Activated naive CD8-positive, alpha-beta T cell treated with anti-CD3 and anti-CD28 coated beads for 36 hours (primary cell): ENCODE results near the gene PCSK5. TPM values are rescaled to one million over a fixed set of nuclear protein-coding genes. Genes with fewer than 3 reads are reported as not detected.

ENCODE experiments used
- DNase-seq: peaks from one replicate; pipeline ENCODE4 v3.0.0; 2021
- H3K27ac Mint-ChIP-seq: one replicate; pipeline ENCODE4 v1.8.0; 2022; ENCODE audit warnings: mild to moderate bottlenecking, moderate library complexity, mixed read lengths
- H3K27me3 Mint-ChIP-seq: one replicate; pipeline ENCODE4 v1.8.0; 2022; ENCODE audit warnings: mild to moderate bottlenecking, mixed read lengths
- H3K36me3 Mint-ChIP-seq: one replicate; pipeline ENCODE4 v1.8.0; 2021; ENCODE audit warnings: mild to moderate bottlenecking, mixed read lengths
- H3K4me1 Mint-ChIP-seq: one replicate; pipeline ENCODE4 v1.8.0; 2021; ENCODE audit warnings: mixed read lengths
- H3K4me3 Mint-ChIP-seq: one replicate; pipeline ENCODE4 v1.8.0; 2022; ENCODE audit warnings: mild to moderate bottlenecking, moderate library complexity, mixed read lengths
- H3K9me3 Mint-ChIP-seq: one replicate; pipeline ENCODE4 v1.8.0; 2022; ENCODE audit warnings: mixed read lengths
- total RNA-seq, 2 experiments: library from RNA; stranded (reverse); gene quantifications; one replicate each; pipeline ENCODE4 v1.2.3, GENCODE V29; 2021

The PCSK5 gene
- total RNA-seq, 2 experiments from 2014 or later, result 5.3 to 5.5 TPM

- Mint-ChIP-seq H3K36me3 (no peaks in the 10 kb centered on the region), H3K9me3 (no peaks in the 10 kb centered on the region), H3K27me3 (no peaks in the 10 kb centered on the region)
Observed at GRCh38 chr9:76266649-76267283, 376.3 kb downstream of the PCSK5 start.

GRCh38 chr9:76267284-76267652, 376.8 kb downstream of the PCSK5 start:
- no peaks in the 10 kb centered on the region for H3K4me1 Mint-ChIP-seq
- H3K4me3 Mint-ChIP-seq, result no peak overlapping the region
- H3K36me3 Mint-ChIP-seq, result no peaks in the 10 kb centered on the region
- no peak for DNase-seq
- no peak overlapping the region for H3K27ac Mint-ChIP-seq
- H3K27me3 Mint-ChIP-seq, result no peaks in the 10 kb centered on the region
- H3K9me3 Mint-ChIP-seq, result no peaks in the 10 kb centered on the region

More at GRCh38 chr9:76266649-76267283, 376.3 kb downstream of the PCSK5 start:
- H3K4me3 Mint-ChIP-seq, result no peak overlapping the region
- no peak overlapping the region for H3K27ac Mint-ChIP-seq
- DNase-seq, result no peak
- H3K4me1 Mint-ChIP-seq, result no peaks in the 10 kb centered on the region

- peaks cover 3% of the 10 kb centered on the region for H3K27me3 Mint-ChIP-seq
- no peaks in the 10 kb centered on the region for H3K36me3 Mint-ChIP-seq
- no peak overlapping the region for H3K4me3 Mint-ChIP-seq
- no peaks in the 10 kb centered on the region for H3K4me1 Mint-ChIP-seq
- no peak overlapping the region for H3K27ac Mint-ChIP-seq
- H3K9me3 Mint-ChIP-seq, result no peaks in the 10 kb centered on the region
- DNase-seq, result no peak
Observed at GRCh38 chr9:76269789-76270188, 379.3 kb downstream of the PCSK5 start.

GRCh38 chr9:76271755-76272154, 381.3 kb downstream of the PCSK5 start:
- H3K36me3 Mint-ChIP-seq, result no peaks in the 10 kb centered on the region
- peaks cover 3% of the 10 kb centered on the region for H3K27me3 Mint-ChIP-seq
- DNase-seq, result no peak
- H3K4me3 Mint-ChIP-seq, result no peak overlapping the region
- H3K27ac Mint-ChIP-seq, result no peak overlapping the region
- no peaks in the 10 kb centered on the region for H3K9me3 Mint-ChIP-seq
- H3K4me1 Mint-ChIP-seq, result no peaks in the 10 kb centered on the region

- Mint-ChIP-seq H3K36me3 (no peaks in the 10 kb centered on the region), H3K4me3 (no peak overlapping the region), H3K27ac (no peak overlapping the region), H3K27me3 (no peaks in the 10 kb centered on the region), H3K9me3 (no peaks in the 10 kb centered on the region), H3K4me1 (peaks cover 3% of the 10 kb centered on the region)
- no peak for DNase-seq
Observed at GRCh38 chr9:76289042-76289441, 398.6 kb downstream of the PCSK5 start.

- Mint-ChIP-seq H3K4me1 (peaks cover 3% of the 10 kb centered on the region), H3K27me3 (no peaks in the 10 kb centered on the region), H3K36me3 (no peaks in the 10 kb centered on the region), H3K4me3 (no peak overlapping the region), H3K9me3 (no peaks in the 10 kb centered on the region), H3K27ac (no peak overlapping the region)
- DNase-seq, result no peak
Observed at GRCh38 chr9:76289703-76290102, 399.2 kb downstream of the PCSK5 start.

GRCh38 chr9:76290555-76290954, 400.1 kb downstream of the PCSK5 start:
- Mint-ChIP-seq H3K27me3 (no peaks in the 10 kb centered on the region), H3K36me3 (no peaks in the 10 kb centered on the region), H3K9me3 (no peaks in the 10 kb centered on the region), H3K27ac (no peak overlapping the region), H3K4me1 (peaks cover 3% of the 10 kb centered on the region), H3K4me3 (no peak overlapping the region)
- no peak for DNase-seq

- H3K27me3 Mint-ChIP-seq, result no peaks in the 10 kb centered on the region
- no peaks in the 10 kb centered on the region for H3K9me3 Mint-ChIP-seq
- DNase-seq, result no peak
- no peak overlapping the region for H3K4me3 Mint-ChIP-seq
- H3K36me3 Mint-ChIP-seq, result no peaks in the 10 kb centered on the region
- no peak overlapping the region for H3K27ac Mint-ChIP-seq
- peaks cover 3% of the 10 kb centered on the region for H3K4me1 Mint-ChIP-seq
Observed at GRCh38 chr9:76292246-76292645, 401.8 kb downstream of the PCSK5 start.

- DNase-seq, result no peak
- H3K36me3 Mint-ChIP-seq, result no peaks in the 10 kb centered on the region
- H3K9me3 Mint-ChIP-seq, result no peaks in the 10 kb centered on the region
- no peak overlapping the region for H3K4me3 Mint-ChIP-seq
- no peak overlapping the region for H3K27ac Mint-ChIP-seq
- peaks cover 5% of the 10 kb centered on the region for H3K4me1 Mint-ChIP-seq
- no peaks in the 10 kb centered on the region for H3K27me3 Mint-ChIP-seq
Observed at GRCh38 chr9:76292658-76293057, 402.2 kb downstream of the PCSK5 start.

- no peak overlapping the region for H3K4me3 Mint-ChIP-seq
- H3K27ac Mint-ChIP-seq, result no peak overlapping the region
- no peaks in the 10 kb centered on the region for H3K36me3 Mint-ChIP-seq
- H3K9me3 Mint-ChIP-seq, result no peaks in the 10 kb centered on the region
- no peak for DNase-seq
- no peaks in the 10 kb centered on the region for H3K27me3 Mint-ChIP-seq
- H3K4me1 Mint-ChIP-seq, result peaks cover 7% of the 10 kb centered on the region
Observed at GRCh38 chr9:76294301-76294700, 403.8 kb downstream of the PCSK5 start.

- no peak for DNase-seq
- peaks cover 5% of the 10 kb centered on the region for H3K4me1 Mint-ChIP-seq
- H3K27me3 Mint-ChIP-seq, result no peaks in the 10 kb centered on the region
- no peak overlapping the region for H3K4me3 Mint-ChIP-seq
- H3K27ac Mint-ChIP-seq, result no peak overlapping the region
- no peaks in the 10 kb centered on the region for H3K36me3 Mint-ChIP-seq
- H3K9me3 Mint-ChIP-seq, result no peaks in the 10 kb centered on the region
Observed at GRCh38 chr9:76296561-76297310, 406.3 kb downstream of the PCSK5 start.

GRCh38 chr9:76297721-76298239, 407.3 kb downstream of the PCSK5 start:
- Mint-ChIP-seq H3K27me3 (no peaks in the 10 kb centered on the region), H3K4me1 (peaks cover 3% of the 10 kb centered on the region), H3K36me3 (no peaks in the 10 kb centered on the region), H3K9me3 (no peaks in the 10 kb centered on the region), H3K4me3 (no peak overlapping the region), H3K27ac (peak overlapping the region; percentile 56)
- DNase-seq, result no peak

- Mint-ChIP-seq H3K4me3 (no peak overlapping the region), H3K27me3 (no peaks in the 10 kb centered on the region), H3K27ac (no peak overlapping the region), H3K4me1 (peaks cover 3% of the 10 kb centered on the region), H3K36me3 (no peaks in the 10 kb centered on the region), H3K9me3 (no peaks in the 10 kb centered on the region)
- DNase-seq, result no peak
Observed at GRCh38 chr9:76298521-76299144, 408.2 kb downstream of the PCSK5 start.

GRCh38 chr9:76302543-76302942, 412.1 kb downstream of the PCSK5 start:
- DNase-seq, result no peak

GRCh38 chr9:76302947-76303550, 412.6 kb downstream of the PCSK5 start:
- H3K9me3 Mint-ChIP-seq, result no peaks in the 10 kb centered on the region
- no peaks in the 10 kb centered on the region for H3K4me1 Mint-ChIP-seq
- no peak overlapping the region for H3K4me3 Mint-ChIP-seq
- DNase-seq, result no peak
- H3K27me3 Mint-ChIP-seq, result peaks cover 12% of the 10 kb centered on the region
- no peak overlapping the region for H3K27ac Mint-ChIP-seq
- H3K36me3 Mint-ChIP-seq, result no peaks in the 10 kb centered on the region

More at GRCh38 chr9:76302543-76302942, 412.1 kb downstream of the PCSK5 start:
- H3K9me3 Mint-ChIP-seq, result no peaks in the 10 kb centered on the region
- no peaks in the 10 kb centered on the region for H3K36me3 Mint-ChIP-seq
- H3K27me3 Mint-ChIP-seq, result peaks cover 7% of the 10 kb centered on the region
- peaks cover 2% of the 10 kb centered on the region for H3K4me1 Mint-ChIP-seq
- no peak overlapping the region for H3K4me3 Mint-ChIP-seq
- H3K27ac Mint-ChIP-seq, result no peak overlapping the region
